Body of pancreas (tissue), 4 donors: ENCODE measurements around the gene C19orf73. TPM values are rescaled to one million over a fixed set of nuclear protein-coding genes. Genes with fewer than 3 reads are reported as not detected.

ENCODE experiments used
- ATAC-seq: fragments of 150-250 bp; one replicate; pipeline ENCODE4 v1.9.1; 2016
- DNase-seq, 4 donors: peaks; one replicate each; pipeline ENCODE4 v3.0.0-alpha.2; 2019
- H3K27ac ChIP-seq, 4 donors: fragments of 200-600 bp; sonication (generic); 1 replicate in 3 of 4; 2 replicates in 1 of 4; pipeline versions ENCODE4 v1.5.1 to v1.6.1; 2016 to 2019; ENCODE audit warnings: mild to moderate bottlenecking in 1 of 4, mixed read lengths in 1 of 4, moderate library complexity in 1 of 4
- H3K27me3 ChIP-seq, 2 donors: fragments of 200-600 bp; sonication (generic); one replicate each; pipeline ENCODE4 v1.6.0; 2016; ENCODE audit warnings: mild to moderate bottlenecking in 1 of 2
- H3K36me3 ChIP-seq, 2 donors: fragments of 200-600 bp; sonication (generic); replicated peaks in 1 of 2; 2 replicates each; pipeline ENCODE4 v1.5.1; 2016; ENCODE audit warnings: low read depth in 2 of 2; ENCODE audit not compliant: insufficient read depth in 1 of 2
- H3K4me1 ChIP-seq: fragments of 200-600 bp; sonication (generic); one replicate; pipeline ENCODE4 v1.6.0; 2016
- H3K4me3 ChIP-seq, 2 donors: fragments of 200-600 bp; sonication (generic); 1 replicate in 1 of 2; 2 replicates in 1 of 2; pipeline ENCODE4 v1.5.1; 2016 to 2019
- H3K9me3 ChIP-seq, 3 donors: fragments of 200-600 bp; sonication (generic); 1 replicate in 2 of 3; 2 replicates in 1 of 3; pipeline ENCODE4 v1.5.1; 2016
- POLR2A ChIP-seq, 3 donors: fragments of 450-650 bp; IDR thresholded peaks; one replicate each; pipeline ENCODE4 v1.6.1; 2016; ENCODE audit warnings: antibody characterized with exemption in 3 of 3, mild to moderate bottlenecking in 2 of 3
- WGBS, 2 donors: methylation state at CpG; one replicate each; pipeline ENCODE4 v1.1.5; 2017; 5-methylcytosine and 5-hydroxymethylcytosine counted together
- intact Hi-C: fragments of 100-400 bp; cut with DNase I; formaldehyde crosslinking; loops from one replicate; pipeline ENCODE4 v1.15.1; 2023
- total RNA-seq, 2 donors: library from RNA; depleted of rRNA; stranded (reverse); fragments of >200 nt; gene quantifications; one replicate each; pipeline ENCODE4 v1.1.0, GENCODE V29; 2016
- TF ChIP-seq, protein P1 (sequence below), 7 experiments: fragments of 450-650 bp in 4 of 7; fragments of 200-600 bp in 3 of 7; sonication (generic) in 3 of 7; IDR thresholded peaks; one replicate each; pipeline ENCODE4 v1.5.1; 2016 to 2019; ENCODE audit warnings: antibody characterized with exemption in 7 of 7

Gene C19orf73
- total RNA-seq, 2 donors from 2014 or later: 2.3 TPM; not detected in 1

DNA sequence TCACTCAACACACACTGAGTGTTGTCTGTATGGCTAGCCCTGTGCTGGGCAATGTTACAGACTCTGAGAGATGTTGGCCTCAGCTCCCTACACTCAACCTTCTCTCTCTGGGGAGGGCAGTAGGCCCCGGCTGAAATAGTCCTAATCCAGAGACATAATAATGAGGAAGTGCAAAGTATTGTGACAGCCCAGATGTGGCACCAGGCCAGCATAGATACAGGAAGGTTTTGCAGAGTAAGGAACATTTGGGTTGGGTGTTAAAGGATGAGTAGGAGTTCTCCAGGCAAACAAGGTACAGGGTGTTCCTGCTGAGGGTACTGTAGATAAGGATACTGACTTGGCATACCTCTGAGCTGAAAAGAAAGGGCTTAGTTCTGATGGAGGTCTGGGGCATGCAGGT, 2.4 kb downstream of the C19orf73 start:
- H3K36me3 ChIP-seq: no peaks in the 10 kb centered on the region
- no peaks in the 10 kb centered on the region for H3K9me3 ChIP-seq
- no peak overlapping the region for H3K27ac ChIP-seq
- no peak for TF ChIP-seq POLR2A (IDR thresholded peaks at IDR 0.05)
- TF ChIP-seq, protein P1, sequence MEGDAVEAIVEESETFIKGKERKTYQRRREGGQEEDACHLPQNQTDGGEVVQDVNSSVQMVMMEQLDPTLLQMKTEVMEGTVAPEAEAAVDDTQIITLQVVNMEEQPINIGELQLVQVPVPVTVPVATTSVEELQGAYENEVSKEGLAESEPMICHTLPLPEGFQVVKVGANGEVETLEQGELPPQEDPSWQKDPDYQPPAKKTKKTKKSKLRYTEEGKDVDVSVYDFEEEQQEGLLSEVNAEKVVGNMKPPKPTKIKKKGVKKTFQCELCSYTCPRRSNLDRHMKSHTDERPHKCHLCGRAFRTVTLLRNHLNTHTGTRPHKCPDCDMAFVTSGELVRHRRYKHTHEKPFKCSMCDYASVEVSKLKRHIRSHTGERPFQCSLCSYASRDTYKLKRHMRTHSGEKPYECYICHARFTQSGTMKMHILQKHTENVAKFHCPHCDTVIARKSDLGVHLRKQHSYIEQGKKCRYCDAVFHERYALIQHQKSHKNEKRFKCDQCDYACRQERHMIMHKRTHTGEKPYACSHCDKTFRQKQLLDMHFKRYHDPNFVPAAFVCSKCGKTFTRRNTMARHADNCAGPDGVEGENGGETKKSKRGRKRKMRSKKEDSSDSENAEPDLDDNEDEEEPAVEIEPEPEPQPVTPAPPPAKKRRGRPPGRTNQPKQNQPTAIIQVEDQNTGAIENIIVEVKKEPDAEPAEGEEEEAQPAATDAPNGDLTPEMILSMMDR (IDR thresholded peaks at IDR 0.05): no peak
- no peaks in the 10 kb centered on the region for H3K27me3 ChIP-seq
- peak in 1 of 4 donors; percentile 50 for DNase-seq
- H3K4me3 ChIP-seq: no peak overlapping the region
- 43 to 82% methylated on average over 1 of the region's 1 CpG for WGBS, 2 donors
- peaks cover 36% of the 10 kb centered on the region for H3K4me1 ChIP-seq
- intact Hi-C loops: no loop called here
- no peak for ATAC-seq

DNA sequence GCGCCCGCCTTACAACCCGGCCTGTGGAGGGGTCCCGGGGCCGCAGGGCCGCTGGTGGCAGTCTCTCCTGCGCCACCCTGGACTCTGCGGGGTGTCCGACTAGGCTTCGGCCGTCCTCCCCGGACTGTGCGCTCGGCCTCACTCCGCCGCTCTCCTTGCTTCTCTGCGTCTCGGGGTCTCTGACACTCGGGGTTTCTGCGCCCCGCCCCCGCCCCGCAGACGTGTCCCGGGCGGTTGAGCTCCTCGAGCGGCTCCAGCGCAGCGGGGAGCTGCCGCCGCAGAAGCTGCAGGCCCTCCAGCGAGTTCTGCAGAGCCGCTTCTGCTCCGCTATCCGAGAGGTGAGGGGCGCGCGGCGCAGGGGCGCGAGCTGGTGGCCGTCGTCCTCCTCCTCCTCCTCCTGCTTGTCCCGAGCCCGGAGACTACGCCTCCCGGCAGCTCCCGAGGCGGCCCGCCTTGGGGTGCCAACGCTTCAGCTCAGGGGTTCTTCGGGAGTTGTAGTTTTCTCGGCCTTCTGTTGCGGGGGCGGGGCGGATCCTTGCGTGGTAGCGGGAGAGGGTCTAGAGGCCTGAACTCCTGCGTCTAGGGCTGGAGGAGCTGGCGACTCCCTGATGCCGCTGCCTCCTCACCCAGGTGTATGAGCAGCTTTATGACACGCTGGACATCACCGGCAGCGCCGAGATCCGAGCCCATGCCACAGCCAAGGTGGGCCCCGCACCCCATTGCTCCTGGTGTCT, 4.1 kb downstream of the C19orf73 start:
- Histone ChIP-seq H3K36me3 (no peaks in the 10 kb centered on the region), H3K27me3 (no peaks in the 10 kb centered on the region), H3K27ac (peak overlapping the region in 3 of 4 donors; percentile 63 to 73 (median 68)), H3K4me3 (peak overlapping the region; percentile 70 to 80), H3K9me3 (no peaks in the 10 kb centered on the region), H3K4me1 (peaks cover 35% of the 10 kb centered on the region)
- 8 to 82% methylated on average over 7 to 65 of the region's 68 CpGs for WGBS, 2 donors
- DNase-seq (peak; percentile 62 to 74 (median 73)), ATAC-seq (no peak)
- intact Hi-C loops: loop anchor here (5.0 kb wide), 1 partner anchor 33 kb away; no protein-coding TSS in a partner anchor
- TF ChIP-seq POLR2A (IDR thresholded peaks at IDR 0.05): peak in 1 of 3 donors; percentile 27
- TF ChIP-seq, protein P1 (IDR thresholded peaks at IDR 0.05): no peak

DNA sequence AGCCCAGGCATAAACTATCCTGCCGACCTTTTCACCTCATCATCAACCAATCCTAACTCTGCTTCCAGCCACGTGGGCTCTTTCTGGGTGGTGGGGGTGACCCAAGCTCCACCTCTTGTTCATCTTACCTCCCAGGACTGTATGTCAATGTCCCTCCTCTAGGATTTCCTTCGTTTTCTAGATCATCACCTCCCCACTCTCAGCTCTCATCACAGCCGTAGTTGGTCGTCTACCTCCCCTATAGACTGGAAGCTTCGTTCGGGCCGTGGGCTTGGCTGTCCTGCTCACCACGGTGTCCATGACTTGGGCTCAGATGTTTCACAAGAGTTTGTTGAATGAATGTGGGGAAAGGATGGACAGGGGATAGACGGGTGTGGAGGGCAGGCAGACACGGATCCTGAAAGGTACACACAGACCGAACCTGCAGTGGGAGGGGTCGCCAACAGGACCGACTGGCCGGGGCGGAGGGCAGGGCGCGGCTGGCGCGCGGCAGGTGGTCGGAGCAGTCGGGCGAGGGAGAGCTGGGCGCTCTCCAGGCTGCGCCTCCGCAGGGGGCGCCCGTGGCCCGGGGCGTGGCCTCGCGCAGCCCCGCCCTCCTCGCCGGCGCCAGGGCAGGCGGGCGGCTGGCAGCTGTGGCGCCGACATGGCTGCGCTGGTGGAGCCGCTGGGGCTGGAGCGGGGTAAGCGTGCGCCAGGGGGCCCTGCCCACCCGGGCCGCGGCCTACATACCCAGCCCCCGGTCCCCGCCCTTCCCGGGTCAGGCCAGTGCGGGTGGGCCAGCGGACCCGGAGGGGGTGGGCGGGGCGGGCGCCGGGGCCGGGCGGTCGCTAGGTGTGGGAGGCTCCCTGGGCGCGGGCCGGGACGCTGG, 4.9 kb downstream of the C19orf73 start, which contains the start of gene LIN7B:
Gene LIN7B (plus strand): TSS at position 609 of the 868 bp plus-strand sequence. CDS start 35 bp downstream, at position 644.
- peak within 1 kb of the TSS in 3 of 4 donors; percentile 63 to 73 (median 68) for H3K27ac ChIP-seq
- intact Hi-C loops: loop anchor here (5.0 kb wide), 1 partner anchor 33 kb away; no protein-coding TSS in a partner anchor
- peak; percentile 52 to 78 (median 72) for DNase-seq

DNA sequence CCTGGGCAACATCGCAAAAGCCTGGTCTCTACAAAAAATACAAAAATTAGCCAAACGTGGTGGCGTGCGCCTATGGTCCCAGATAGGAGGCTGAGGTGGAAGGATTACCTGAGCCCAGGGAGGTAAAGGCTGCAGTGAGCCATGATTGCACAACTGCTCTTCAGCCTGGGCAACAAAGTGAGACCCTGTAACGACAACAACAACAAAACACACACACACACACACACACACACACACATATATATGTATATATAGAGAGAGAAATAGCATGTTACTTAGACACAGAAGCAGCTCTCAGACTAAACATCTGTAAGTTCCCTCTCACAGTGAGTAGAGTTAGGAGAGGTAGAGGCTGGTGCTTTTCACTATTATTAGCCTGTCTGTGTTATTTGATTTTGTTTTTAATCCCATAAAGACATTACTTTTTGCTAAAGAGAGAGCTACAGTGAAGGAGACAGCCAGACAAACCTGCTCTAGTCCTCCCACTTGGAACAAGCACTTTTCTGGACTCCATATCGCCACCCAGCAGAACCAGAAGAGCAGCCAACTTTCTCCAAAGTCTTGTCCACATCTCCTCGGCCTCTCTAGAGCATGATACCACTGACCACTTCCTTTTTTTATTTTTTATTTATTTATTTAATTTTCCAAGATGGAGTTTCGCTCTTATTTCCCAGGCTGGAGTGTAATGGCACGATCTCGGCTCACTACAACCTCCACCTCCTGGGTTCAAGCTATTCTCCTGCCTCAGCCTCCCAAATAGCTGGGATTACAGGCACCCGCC, 7.5 kb downstream of the C19orf73 start:
- ATAC-seq: no peak
- peaks cover 0 to 5% of the 10 kb centered on the region in 2 donors for H3K36me3 ChIP-seq
- no peak for TF ChIP-seq POLR2A (IDR thresholded peaks at IDR 0.05)
- TF ChIP-seq, protein P1 (IDR thresholded peaks at IDR 0.05): no peak
- H3K4me3 ChIP-seq: no peak overlapping the region
- no peak for DNase-seq
- no peak overlapping the region for H3K27ac ChIP-seq
- H3K27me3 ChIP-seq: no peaks in the 10 kb centered on the region
- intact Hi-C loops: loop anchor here (5.0 kb wide), 1 partner anchor 36 kb away; no protein-coding TSS in a partner anchor
- peaks cover 14% of the 10 kb centered on the region for H3K4me1 ChIP-seq
- no peaks in the 10 kb centered on the region for H3K9me3 ChIP-seq
- 73 to 74% methylated on average over 11 of the region's 11 CpGs for WGBS, 2 donors

More for the DNA sequence above, 4.9 kb downstream of the C19orf73 start, which contains the start of gene LIN7B:
- H3K36me3 ChIP-seq: peaks cover 0 to 1% of the 10 kb centered on the region in 2 donors
- ATAC-seq: peak; percentile 69
- 1 to 3% methylated on average over 11 to 35 of the region's 66 CpGs for WGBS, 2 donors
- H3K9me3 ChIP-seq: no peaks in the 10 kb centered on the region
- peaks cover 29% of the 10 kb centered on the region for H3K4me1 ChIP-seq
- H3K4me3 ChIP-seq: peak within 1 kb of the TSS; percentile 70 to 80
- TF ChIP-seq POLR2A (IDR thresholded peaks at IDR 0.05): no peak
- TF ChIP-seq, protein P1 (IDR thresholded peaks at IDR 0.05): peak in 6 of 7 experiments; percentile 23 to 80 (median 66)
- H3K27me3 ChIP-seq: no peaks in the 10 kb centered on the region
